ENCODE results near the gene PLPP2.

PLPP2 gene

GRCh38 chr19:291006-291521 is at the start of gene PLPP2:
Gene PLPP2, minus strand, starts transcription at chr19:291403. Its CDS starts 67 bp downstream, at chr19:291336.
- DNase-seq (ENCODE audit: low read depth in 2 of 2): no peak

DNA sequence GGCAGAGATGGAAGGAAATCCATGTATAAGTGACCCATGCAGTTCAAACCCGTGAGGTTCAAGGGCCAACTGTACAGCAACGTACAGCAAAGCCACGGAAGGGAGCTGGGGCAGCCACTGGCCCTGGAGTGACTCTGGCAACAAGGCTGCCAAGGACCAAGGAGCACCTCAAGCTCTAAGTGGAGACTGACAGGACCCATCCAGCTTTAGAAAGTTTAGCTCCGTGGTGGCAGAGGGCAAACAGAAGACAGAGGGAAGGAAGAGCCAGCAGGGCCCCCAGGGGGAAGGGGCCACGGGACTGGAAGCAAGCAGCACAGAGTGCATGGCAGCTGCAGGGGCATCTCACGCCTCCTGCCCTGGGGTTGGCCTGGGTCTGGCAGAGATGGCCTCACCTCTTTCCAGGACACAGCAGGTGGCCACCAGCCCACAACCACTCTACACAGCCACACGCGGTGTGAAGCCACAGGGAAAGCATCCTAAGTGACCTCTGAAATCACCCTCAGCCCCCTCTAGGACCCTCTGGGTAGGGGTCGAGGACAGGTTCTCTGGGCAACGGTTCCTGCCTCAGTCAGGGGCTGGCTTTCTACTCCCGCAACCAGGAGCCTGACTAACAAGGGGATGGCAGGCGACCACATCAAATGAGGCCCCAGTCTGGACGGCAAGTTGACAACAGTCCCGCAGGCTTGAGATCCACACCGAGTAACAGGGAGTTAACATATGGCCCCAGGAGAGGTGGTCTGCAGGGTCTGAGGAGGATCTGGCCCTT is 49.6 kb upstream of the PLPP2 start:
- no peak for DNase-seq (ENCODE audit: low read depth in 2 of 2)

GRCh38 chr19:339262-339887 is 48.2 kb upstream of the PLPP2 start:
- no peak for DNase-seq (ENCODE audit: low read depth in 2 of 2)

DNA sequence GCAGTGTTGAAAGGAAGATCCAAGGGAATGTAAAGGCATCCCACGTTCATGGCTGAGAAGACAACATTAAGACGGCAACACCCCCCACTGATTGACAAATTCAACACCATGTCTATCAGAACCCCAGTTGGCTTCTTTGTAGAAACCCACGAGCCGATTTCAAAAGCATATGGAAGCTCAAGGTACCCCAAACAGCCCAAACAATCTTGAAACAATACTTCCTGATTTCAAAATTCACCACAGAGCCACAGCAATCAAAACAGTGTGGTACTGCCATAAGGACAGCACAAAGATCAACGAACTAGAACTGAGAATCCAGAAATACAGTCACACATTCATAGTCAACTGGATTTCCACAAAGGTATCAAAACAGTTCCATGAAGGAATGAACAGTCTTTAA is 47.2 kb upstream of the PLPP2 start:
- no peak for DNase-seq (ENCODE audit: low read depth in 2 of 2)

DNA sequence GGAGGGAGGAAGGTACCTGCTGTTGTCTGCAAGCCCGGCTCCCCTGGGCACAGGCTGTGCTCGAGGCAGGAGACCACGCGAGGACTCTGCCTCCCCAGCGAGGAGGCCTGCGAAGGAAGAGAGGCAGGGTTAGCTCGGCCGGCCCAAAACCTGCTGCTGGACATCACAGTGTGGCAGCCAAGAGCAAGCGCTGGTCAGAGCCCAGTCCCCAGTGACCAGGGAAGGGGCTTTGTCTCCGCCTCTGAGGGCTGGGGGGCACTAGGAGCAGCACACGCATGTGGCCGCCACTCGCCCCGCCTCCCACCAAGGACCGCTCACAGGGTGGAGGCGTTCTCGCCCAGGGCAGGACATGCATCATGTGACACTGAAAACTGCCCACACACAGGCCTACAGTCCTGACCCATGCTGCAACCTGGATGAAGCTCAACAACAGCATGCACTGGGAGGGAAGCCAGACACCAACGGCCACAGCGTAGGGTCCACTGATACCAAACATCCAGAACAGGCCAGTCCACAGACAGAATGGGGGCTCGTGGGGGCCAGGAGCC is 44.9 kb upstream of the PLPP2 start:
- no peak for DNase-seq (ENCODE audit: low read depth in 2 of 2)

DNA sequence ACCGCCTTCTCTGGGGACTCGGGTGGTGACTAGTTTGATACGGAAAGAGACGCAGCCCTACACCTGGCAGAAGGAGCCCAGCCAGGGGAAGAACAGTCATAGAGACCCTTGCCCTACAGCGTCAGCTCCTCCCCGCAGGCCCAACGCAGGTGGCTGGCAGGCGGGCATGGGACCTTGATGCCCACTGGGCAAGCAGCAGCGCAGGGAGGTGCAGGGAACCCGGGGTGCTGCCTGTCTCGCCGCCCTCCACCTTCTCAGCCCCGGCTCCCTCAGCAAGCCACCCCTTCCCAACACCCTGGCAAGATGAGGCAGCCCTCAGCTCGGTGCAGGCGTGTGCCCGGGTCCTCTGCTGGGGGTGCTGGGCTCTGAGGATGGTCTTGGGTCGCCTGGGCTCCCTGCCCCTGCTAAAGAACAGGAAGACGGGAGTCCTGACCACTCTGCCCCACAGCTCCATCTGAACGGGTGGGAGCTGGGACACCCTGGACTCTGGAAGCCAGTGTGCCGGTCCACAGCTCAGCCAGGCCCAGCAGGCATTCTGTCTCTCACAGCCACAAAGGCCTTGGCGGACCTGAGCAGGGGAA is 44.4 kb upstream of the PLPP2 start:
- no peak for DNase-seq (ENCODE audit: low read depth in 2 of 2)

GRCh38 chr19:335072-335471 is 43.9 kb upstream of the PLPP2 start:
- DNase-seq (ENCODE audit: low read depth in 2 of 2): no peak

GRCh38 chr19:334296-335071 is 43.3 kb upstream of the PLPP2 start:
- no peak for DNase-seq (ENCODE audit: low read depth in 2 of 2)

GRCh38 chr19:330503-330902 is 39.3 kb upstream of the PLPP2 start:
- no peak for DNase-seq (ENCODE audit: low read depth in 2 of 2)

- no peak for DNase-seq (ENCODE audit: low read depth in 2 of 2)
Measured at GRCh38 chr19:329876-330275, 38.7 kb upstream of the PLPP2 start.

DNA sequence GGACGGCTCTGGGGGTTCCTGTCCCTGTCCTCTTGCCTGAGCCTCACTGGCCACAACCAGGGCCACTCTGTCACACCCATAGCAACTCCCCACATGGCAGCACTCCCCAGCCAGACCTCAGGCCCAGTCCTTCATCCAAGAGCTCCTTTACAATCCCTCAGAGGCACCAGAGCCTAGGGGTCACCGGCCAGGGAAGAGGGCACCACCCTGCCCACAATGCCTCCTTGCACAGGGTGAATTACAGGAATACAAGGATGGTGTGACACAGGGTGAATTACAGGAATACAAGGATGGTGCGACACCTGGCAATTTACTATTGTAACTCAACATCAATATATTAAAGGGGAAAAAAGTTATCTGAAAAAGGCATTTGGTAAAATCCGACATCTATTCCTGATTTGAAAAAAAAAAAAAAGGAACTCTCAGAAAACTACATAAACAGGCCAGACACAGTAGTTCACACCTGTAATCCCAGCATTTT is 36.9 kb upstream of the PLPP2 start:
- no peak for DNase-seq (ENCODE audit: low read depth in 2 of 2)

DNA sequence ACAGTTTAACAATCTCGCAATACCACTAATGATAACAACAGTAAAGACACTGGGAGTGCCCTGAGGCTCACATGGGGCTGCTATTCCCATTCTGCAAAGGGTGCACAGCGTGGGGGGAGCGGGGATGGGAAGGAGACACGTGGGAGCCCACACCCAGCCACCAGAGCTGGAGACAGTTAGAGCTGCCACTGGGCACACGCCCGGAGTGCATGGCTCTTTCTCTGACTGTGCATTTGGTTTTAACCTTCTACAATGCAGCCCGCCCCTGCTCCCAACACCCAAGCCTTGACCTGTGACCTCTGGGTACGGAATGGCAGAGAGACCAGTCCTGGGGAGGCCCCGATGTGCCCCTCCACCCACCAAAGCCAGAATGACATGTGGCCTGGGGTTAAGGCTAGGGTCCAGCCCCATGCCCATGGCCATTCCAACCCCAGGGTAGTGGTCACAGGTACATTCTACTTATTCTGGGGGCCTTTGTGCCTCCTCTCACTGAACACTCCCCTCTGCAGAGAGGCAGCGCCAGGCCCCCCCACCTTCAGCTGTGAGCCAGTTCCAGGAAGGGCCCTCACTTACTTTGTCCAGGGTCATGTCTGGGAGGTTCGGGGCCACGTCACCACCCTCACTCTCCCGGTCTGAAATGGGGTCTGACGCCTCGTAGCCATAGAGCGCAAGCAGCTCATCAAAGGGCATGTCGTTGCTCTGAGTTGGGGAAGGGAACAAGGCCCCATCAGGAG is 36.3 kb upstream of the PLPP2 start:
- DNase-seq (ENCODE audit: low read depth in 2 of 2): no peak

DNA sequence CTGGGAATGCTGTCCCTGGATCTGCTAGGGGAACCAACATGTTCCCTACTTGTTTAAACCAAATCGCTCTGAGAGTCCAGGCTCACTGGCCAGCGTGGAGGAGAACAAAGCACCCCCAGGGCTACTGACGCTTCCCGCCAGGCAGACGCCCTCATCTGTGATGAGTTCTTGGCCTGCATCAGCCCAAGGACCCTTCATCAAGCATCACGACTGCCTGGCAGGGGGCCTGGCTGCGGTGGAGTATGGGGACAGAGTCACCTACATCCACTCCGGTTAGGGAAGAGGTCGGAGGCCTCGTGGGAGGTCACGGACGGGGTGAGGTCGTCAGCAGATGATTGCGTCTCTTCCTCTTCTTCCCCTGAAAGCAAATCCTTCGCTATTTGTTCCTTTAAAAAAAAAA is 35.7 kb upstream of the PLPP2 start:
- no peak for DNase-seq (ENCODE audit: low read depth in 2 of 2)

DNA sequence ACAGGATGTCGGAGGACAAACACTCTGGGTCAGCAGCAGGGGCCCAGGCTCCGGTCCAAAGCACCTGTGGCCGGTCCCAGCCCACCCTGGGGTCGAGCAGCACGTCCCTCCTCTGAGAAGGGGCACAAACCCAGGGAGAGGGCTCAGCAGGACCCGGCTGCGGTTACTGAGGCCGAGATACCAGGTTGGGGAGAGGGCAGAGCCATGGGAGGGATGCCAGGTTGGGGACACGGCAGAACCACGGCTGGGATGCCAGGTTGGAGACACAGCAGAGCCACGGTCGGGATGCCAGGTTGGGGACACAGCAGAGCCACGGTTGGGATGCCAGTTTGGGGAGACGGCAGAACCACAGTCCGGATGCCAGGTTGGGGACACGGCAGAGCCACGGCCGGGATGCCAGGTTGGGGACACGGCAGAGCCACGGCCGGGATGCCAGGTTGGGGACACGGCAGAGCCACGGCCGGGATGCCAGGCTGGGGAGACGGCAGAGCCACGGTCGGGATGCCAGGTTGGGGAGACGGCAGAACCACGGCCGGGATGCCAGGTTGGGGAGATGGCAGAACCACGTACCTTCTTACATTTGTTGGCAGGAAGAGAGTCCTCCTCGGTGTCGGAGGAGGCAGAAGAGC is 34.8 kb upstream of the PLPP2 start:
- DNase-seq (ENCODE audit: low read depth in 2 of 2): no peak

DNA sequence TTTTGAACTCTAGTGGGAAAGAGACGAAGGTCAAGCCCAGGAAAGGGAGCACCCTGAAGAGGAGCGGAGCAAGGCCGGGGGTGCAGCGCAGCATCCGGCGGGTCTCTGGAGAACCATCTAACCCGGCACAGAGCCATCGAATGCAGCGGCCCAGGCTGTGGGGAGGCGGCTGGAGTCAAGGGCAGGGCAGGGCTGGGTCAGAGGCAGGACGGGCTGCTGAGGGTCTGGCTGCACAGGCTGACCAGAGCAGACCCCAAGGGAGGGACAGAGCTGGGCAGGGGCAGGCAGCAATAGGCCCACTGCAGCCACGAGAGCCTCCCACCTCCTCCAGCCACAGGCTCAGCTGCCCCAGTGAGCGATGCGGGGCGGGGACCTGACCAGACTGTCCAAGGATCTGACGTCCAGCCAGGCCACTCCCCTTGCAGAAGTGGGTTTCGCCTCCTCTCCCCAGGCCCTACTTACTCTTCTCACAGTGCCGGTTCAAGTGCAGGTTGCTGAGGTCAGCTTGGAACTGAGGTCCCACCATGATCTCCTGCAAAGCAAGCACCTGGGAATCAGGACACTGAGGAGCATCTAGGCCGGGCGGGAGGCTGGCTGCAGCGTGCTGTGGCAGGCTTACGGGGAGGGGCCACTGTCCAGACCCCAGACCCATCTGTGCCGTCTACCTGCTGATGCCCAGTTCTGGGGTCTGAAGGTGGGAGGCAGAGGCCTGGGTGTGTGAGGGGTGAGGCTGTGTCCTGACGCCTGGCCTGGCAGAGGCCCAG is 34.2 kb upstream of the PLPP2 start:
- DNase-seq (ENCODE audit: low read depth in 2 of 2): no peak

DNA sequence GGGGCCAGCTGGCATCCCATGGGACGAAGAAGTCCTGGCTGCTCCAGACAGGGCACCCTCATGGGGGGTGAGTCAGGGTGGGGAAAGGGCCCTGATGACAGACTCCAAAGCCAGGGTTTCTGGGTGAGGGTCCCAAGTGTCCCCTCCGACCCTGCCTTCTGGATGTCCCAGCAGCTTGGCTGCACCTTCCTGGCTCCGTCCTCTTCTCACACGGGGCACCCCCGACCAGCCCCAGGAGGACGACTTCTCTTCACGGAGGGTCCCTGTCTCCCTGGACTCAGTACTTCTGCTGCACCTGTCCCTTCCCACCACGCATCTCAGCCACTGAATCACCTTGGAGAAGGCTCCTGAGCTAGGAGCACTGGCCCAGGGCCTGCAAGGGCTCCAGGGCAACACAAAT is 33.5 kb upstream of the PLPP2 start:
- no peak for DNase-seq (ENCODE audit: low read depth in 2 of 2)

- no peak for DNase-seq (ENCODE audit: low read depth in 2 of 2)
Measured at GRCh38 chr19:322616-323015, 31.4 kb upstream of the PLPP2 start.

DNA sequence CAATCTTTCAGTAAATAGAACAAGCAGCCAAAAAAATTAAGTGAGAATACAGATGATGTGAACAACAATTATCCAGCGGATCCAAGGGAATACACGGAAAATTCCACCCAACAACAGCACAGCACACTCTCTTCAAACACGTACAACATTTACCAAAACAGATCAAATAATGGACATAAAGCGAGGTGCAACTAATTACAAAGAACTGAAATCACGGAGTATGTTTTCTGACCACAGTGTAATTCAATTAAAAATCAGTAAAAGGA is 27.2 kb upstream of the PLPP2 start:
- no peak for DNase-seq (ENCODE audit: low read depth in 2 of 2)

- DNase-seq (ENCODE audit: low read depth in 2 of 2): no peak
Measured at GRCh38 chr19:317710-318508, 26.7 kb upstream of the PLPP2 start.

Measured in stimulated activated CD8-positive, alpha-beta memory T cell treated with anti-CD3 and anti-CD28 coated beads, Interleukin-7, amount 100 ng/mL, for 1 hour (primary cell).